IgD-negative memory B cell (primary cell): ENCODE results near the gene RNPS1. TPM values are rescaled to one million over a fixed set of nuclear protein-coding genes. Genes with fewer than 3 reads are reported as not detected.

Source experiments
- H3K27ac Mint-ChIP-seq, 3 donors: one replicate each; pipeline ENCODE4 v1.8.0; 2020 to 2022; ENCODE audit warnings: mild to moderate bottlenecking in 3 of 3, mixed read lengths in 3 of 3, moderate library complexity in 1 of 3
- H3K27me3 Mint-ChIP-seq: one replicate; pipeline ENCODE4 v1.8.0; 2021; ENCODE audit warnings: mixed read lengths
- H3K36me3 Mint-ChIP-seq: one replicate; pipeline ENCODE4 v1.8.0; 2020; ENCODE audit warnings: mild to moderate bottlenecking, mixed read lengths
- H3K4me1 Mint-ChIP-seq, 3 donors: one replicate each; pipeline ENCODE4 v1.8.0; 2020 to 2022; ENCODE audit warnings: mixed read lengths in 3 of 3, mild to moderate bottlenecking in 1 of 3
- H3K4me3 Mint-ChIP-seq, 4 donors: one replicate each; pipeline ENCODE4 v1.8.0; 2020 to 2022; ENCODE audit warnings: mild to moderate bottlenecking in 4 of 4, mixed read lengths in 4 of 4, moderate library complexity in 3 of 4
- H3K9me3 Mint-ChIP-seq, 3 donors: one replicate each; pipeline ENCODE4 v1.8.0; 2020 to 2021; ENCODE audit warnings: mixed read lengths in 3 of 3, mild to moderate bottlenecking in 1 of 3
- polyA plus RNA-seq: library from polyadenylated mRNA; unstranded; fragments of 300-500 nt; fragmentation: Illumina TruSeq; gene quantifications from one replicate; pipeline ENCODE4 v1.2.3, GENCODE V29; 2021

Gene RNPS1
- polyA plus RNA-seq, 1 donor from 2014 or later: 330 TPM

- no peaks in the 10 kb centered on the region for H3K9me3 Mint-ChIP-seq
- peaks cover 0 to 7% (median 5%) of the 10 kb centered on the region in 3 donors for H3K4me1 Mint-ChIP-seq
- no peaks in the 10 kb centered on the region for H3K36me3 Mint-ChIP-seq
- H3K27me3 Mint-ChIP-seq: no peaks in the 10 kb centered on the region
- H3K27ac Mint-ChIP-seq: no peak overlapping the region
- no peak overlapping the region for H3K4me3 Mint-ChIP-seq
These were observed 39.6 kb downstream of the RNPS1 start for GRCh38 chr16:2228161-2228824.

- Mint-ChIP-seq H3K27me3 (no peaks in the 10 kb centered on the region), H3K27ac (no peak overlapping the region), H3K36me3 (no peaks in the 10 kb centered on the region), H3K4me3 (peak overlapping the region in 1 of 4 donors; percentile 73), H3K4me1 (peaks cover 0 to 7% (median 5%) of the 10 kb centered on the region in 3 donors), H3K9me3 (no peaks in the 10 kb centered on the region)
These were observed 41.0 kb downstream of the RNPS1 start for GRCh38 chr16:2226918-2227317.

- Mint-ChIP-seq H3K36me3 (no peaks in the 10 kb centered on the region), H3K27ac (peak overlapping the region in 2 of 3 donors; percentile 23 to 71), H3K4me3 (peak overlapping the region in 3 of 4 donors; percentile 21 to 79 (median 73)), H3K4me1 (peaks cover 0 to 7% (median 5%) of the 10 kb centered on the region in 3 donors), H3K9me3 (no peaks in the 10 kb centered on the region), H3K27me3 (no peaks in the 10 kb centered on the region)
These were observed 41.6 kb downstream of the RNPS1 start for GRCh38 chr16:2226245-2226793.

GRCh38 chr16:2223942-2224486, 43.9 kb downstream of the RNPS1 start:
- no peaks in the 10 kb centered on the region for H3K9me3 Mint-ChIP-seq
- H3K36me3 Mint-ChIP-seq: no peaks in the 10 kb centered on the region
- H3K4me1 Mint-ChIP-seq: peaks cover 0 to 7% (median 5%) of the 10 kb centered on the region in 3 donors
- no peaks in the 10 kb centered on the region for H3K27me3 Mint-ChIP-seq
- H3K27ac Mint-ChIP-seq: peak overlapping the region in 2 of 3 donors; percentile 7 to 69
- peak overlapping the region; percentile 68 to 91 (median 84) for H3K4me3 Mint-ChIP-seq

GRCh38 chr16:2223221-2223941, 44.5 kb downstream of the RNPS1 start, which contains the start of gene E4F1:
Gene E4F1, plus strand, starts transcription at chr16:2223591. Its CDS starts 23 bp downstream, at chr16:2223614.
- H3K4me1 Mint-ChIP-seq: peaks cover 0 to 7% (median 5%) of the 10 kb centered on the region in 3 donors
- H3K9me3 Mint-ChIP-seq: no peaks in the 10 kb centered on the region
- peak within 1 kb of the TSS; percentile 68 to 95 (median 84) for H3K4me3 Mint-ChIP-seq

GRCh38 chr16:2216330-2216729, 51.6 kb downstream of the RNPS1 start:
- Mint-ChIP-seq H3K36me3 (no peaks in the 10 kb centered on the region), H3K27me3 (no peaks in the 10 kb centered on the region), H3K27ac (peak overlapping the region in 1 of 3 donors; percentile 95), H3K4me3 (peak overlapping the region in 3 of 4 donors; percentile 58 to 94 (median 62)), H3K9me3 (no peaks in the 10 kb centered on the region), H3K4me1 (peaks cover 10 to 13% (median 11%) of the 10 kb centered on the region in 3 donors)

More at GRCh38 chr16:2223221-2223941, 44.5 kb downstream of the RNPS1 start, which contains the start of gene E4F1:
- Mint-ChIP-seq H3K36me3 (no peaks in the 10 kb centered on the region), H3K27me3 (no peaks in the 10 kb centered on the region), H3K27ac (peak within 1 kb of the TSS; percentile 7 to 69 (median 63))

GRCh38 chr16:2214719-2214968, 53.3 kb downstream of the RNPS1 start, which contains the start of gene PGP:
Gene PGP, minus strand, starts transcription at chr16:2214840. Its CDS starts 63 bp downstream, at chr16:2214777.
- H3K36me3 Mint-ChIP-seq: no peaks in the 10 kb centered on the region
- H3K4me3 Mint-ChIP-seq: peak within 1 kb of the TSS; percentile 87 to 96 (median 94)
- H3K9me3 Mint-ChIP-seq: no peaks in the 10 kb centered on the region
- H3K27me3 Mint-ChIP-seq: no peaks in the 10 kb centered on the region
- peaks cover 10 to 13% (median 11%) of the 10 kb centered on the region in 3 donors for H3K4me1 Mint-ChIP-seq
- H3K27ac Mint-ChIP-seq: peak within 1 kb of the TSS; percentile 90 to 96 (median 94)

GRCh38 chr16:2213817-2214718, 53.9 kb downstream of the RNPS1 start:
- peak overlapping the region; percentile 83 to 96 (median 94) for H3K27ac Mint-ChIP-seq
- no peaks in the 10 kb centered on the region for H3K27me3 Mint-ChIP-seq
- H3K9me3 Mint-ChIP-seq: no peaks in the 10 kb centered on the region
- no peaks in the 10 kb centered on the region for H3K36me3 Mint-ChIP-seq
- peaks cover 10 to 13% (median 11%) of the 10 kb centered on the region in 3 donors for H3K4me1 Mint-ChIP-seq
- peak overlapping the region; percentile 68 to 94 (median 87) for H3K4me3 Mint-ChIP-seq

GRCh38 chr16:2212362-2213324, 55.3 kb downstream of the RNPS1 start:
- peak overlapping the region; percentile 83 to 96 (median 94) for H3K27ac Mint-ChIP-seq

GRCh38 chr16:2211923-2212347, 56.0 kb downstream of the RNPS1 start:
- no peaks in the 10 kb centered on the region for H3K27me3 Mint-ChIP-seq
- H3K9me3 Mint-ChIP-seq: no peaks in the 10 kb centered on the region
- peak overlapping the region in 3 of 4 donors; percentile 49 to 94 (median 68) for H3K4me3 Mint-ChIP-seq
- H3K36me3 Mint-ChIP-seq: no peaks in the 10 kb centered on the region
- peak overlapping the region in 2 of 3 donors; percentile 64 to 76 for H3K27ac Mint-ChIP-seq
- H3K4me1 Mint-ChIP-seq: peaks cover 13 to 14% (median 14%) of the 10 kb centered on the region in 3 donors

More at GRCh38 chr16:2212362-2213324, 55.3 kb downstream of the RNPS1 start:
- Mint-ChIP-seq H3K36me3 (no peaks in the 10 kb centered on the region), H3K4me1 (peaks cover 11 to 13% (median 12%) of the 10 kb centered on the region in 3 donors), H3K4me3 (peak overlapping the region; percentile 68 to 94 (median 87)), H3K9me3 (no peaks in the 10 kb centered on the region), H3K27me3 (no peaks in the 10 kb centered on the region)

- H3K4me3 Mint-ChIP-seq: peak within 1 kb of the TSS in 3 of 4 donors; percentile 17 to 94 (median 32)
- H3K9me3 Mint-ChIP-seq: no peaks in the 10 kb centered on the region
- no peaks in the 10 kb centered on the region for H3K27me3 Mint-ChIP-seq
- H3K27ac Mint-ChIP-seq: peak within 1 kb of the TSS in 2 of 3 donors; percentile 64 to 76
- H3K4me1 Mint-ChIP-seq: peaks cover 14 to 20% (median 16%) of the 10 kb centered on the region in 3 donors
- H3K36me3 Mint-ChIP-seq: no peaks in the 10 kb centered on the region
These were observed 57.2 kb downstream of the RNPS1 start, which contains the start of gene BRICD5 for GRCh38 chr16:2210386-2211365. Gene BRICD5, minus strand, starts transcription at chr16:2210863. Its CDS starts 30 bp downstream, at chr16:2210833.

- Mint-ChIP-seq H3K27me3 (no peaks in the 10 kb centered on the region), H3K4me1 (peaks cover 14 to 19% (median 15%) of the 10 kb centered on the region in 3 donors), H3K9me3 (no peaks in the 10 kb centered on the region), H3K4me3 (peak overlapping the region in 1 of 4 donors; percentile 17), H3K36me3 (no peaks in the 10 kb centered on the region), H3K27ac (no peak overlapping the region)
These were observed 58.0 kb downstream of the RNPS1 start for GRCh38 chr16:2210009-2210332.
